Colonic mucosa (tissue), 4 donors: ENCODE measurements around the gene KDM7A. TPM values are rescaled to one million over a fixed set of nuclear protein-coding genes. Genes with fewer than 3 reads are reported as not detected.

Experiments
- DNase-seq: peaks from one replicate; pipeline ENCODE4 v3.0.0-alpha.2; 2020
- H3K27ac ChIP-seq: fragments of 200-600 bp; one replicate; pipeline ENCODE4 v1.8.0; 2021
- H3K27me3 ChIP-seq: fragments of 200-600 bp; one replicate; pipeline ENCODE4 v1.8.0; 2021
- H3K36me3 ChIP-seq: fragments of 200-600 bp; one replicate; pipeline ENCODE4 v1.8.0; 2021
- H3K4me1 ChIP-seq: fragments of 200-600 bp; one replicate; pipeline ENCODE4 v1.8.0; 2021; ENCODE audit warnings: mild to moderate bottlenecking
- H3K4me3 ChIP-seq: fragments of 200-600 bp; one replicate; pipeline ENCODE4 v1.8.0; 2021
- H3K9ac ChIP-seq, 2 donors: one replicate each; pipeline ENCODE4 v1.7.0; 2013; ENCODE audit warnings: control low read depth in 2 of 2, low read depth in 2 of 2, low read length in 2 of 2
- H3K9me3 ChIP-seq: fragments of 200-600 bp; one replicate; pipeline ENCODE4 v1.8.0; 2021
- CTCF ChIP-seq: fragments of 200-600 bp; IDR thresholded peaks from one replicate; pipeline ENCODE4 v1.8.0; 2022; ENCODE audit warnings: antibody characterized with exemption, mild to moderate bottlenecking
- intact Hi-C: fragments of 100-400 bp; cut with DNase I; formaldehyde crosslinking; loops from one replicate; pipeline ENCODE4 v1.14.1; 2022
- total RNA-seq, 2 donors: library from RNA; stranded (reverse); fragmentation: NEBNext Ultra II Directional in 1 of 2; extraction: Animal tissue kit (Norgen Biotek cat#: 25700) in 1 of 2; gene quantifications; one replicate each; pipeline ENCODE4 v1.2.1, GENCODE V29; 2021
- donor health status: healthy.
- donor health status: DM: no; HTN: no; CAD: no.
- donor health status: DM: no; HTN: no; CAD: no.

Gene KDM7A
- total RNA-seq, 2 donors from 2014 or later = 14.7 to 37.5 TPM

GRCh38 chr7:140197218-140197890 is 20.6 kb upstream of the KDM7A start:
- Histone ChIP-seq H3K27ac (no peak overlapping the region), H3K9ac (no peak overlapping the region)

GRCh38 chr7:140196361-140197217 is 19.8 kb upstream of the KDM7A start:
- H3K4me1 ChIP-seq = no peaks in the 10 kb centered on the region
- H3K4me3 ChIP-seq = no peak overlapping the region
- no peaks in the 10 kb centered on the region for H3K36me3 ChIP-seq
- no peaks in the 10 kb centered on the region for H3K27me3 ChIP-seq
- no peak for DNase-seq
- H3K27ac ChIP-seq = no peak overlapping the region
- no peak for TF ChIP-seq CTCF
- intact Hi-C loops = no loop called here
- H3K9ac ChIP-seq = no peak overlapping the region
- no peaks in the 10 kb centered on the region for H3K9me3 ChIP-seq

More at GRCh38 chr7:140197218-140197890, 20.6 kb upstream of the KDM7A start:
- Histone ChIP-seq H3K9me3 (no peaks in the 10 kb centered on the region), H3K36me3 (no peaks in the 10 kb centered on the region), H3K4me3 (no peak overlapping the region), H3K4me1 (no peaks in the 10 kb centered on the region), H3K27me3 (no peaks in the 10 kb centered on the region)
- no peak for DNase-seq
- intact Hi-C loops = no loop called here
- no peak for TF ChIP-seq CTCF

- no peaks in the 10 kb centered on the region for H3K4me1 ChIP-seq
- H3K9ac ChIP-seq = no peak overlapping the region
- no peak overlapping the region for H3K4me3 ChIP-seq
- intact Hi-C loops = no loop called here
- no peak for DNase-seq
- H3K27me3 ChIP-seq = no peaks in the 10 kb centered on the region
- H3K36me3 ChIP-seq = no peaks in the 10 kb centered on the region
- no peak for TF ChIP-seq CTCF
- H3K9me3 ChIP-seq = no peaks in the 10 kb centered on the region
- no peak overlapping the region for H3K27ac ChIP-seq
Measured at GRCh38 chr7:140195859-140196258, 19.1 kb upstream of the KDM7A start.

- DNase-seq = no peak
- Histone ChIP-seq H3K36me3 (no peaks in the 10 kb centered on the region), H3K4me3 (no peak overlapping the region), H3K9ac (no peak overlapping the region), H3K27me3 (no peaks in the 10 kb centered on the region), H3K27ac (no peak overlapping the region), H3K9me3 (no peaks in the 10 kb centered on the region), H3K4me1 (no peaks in the 10 kb centered on the region)
- intact Hi-C loops = no loop called here
- no peak for TF ChIP-seq CTCF
Measured at GRCh38 chr7:140192620-140193019, 15.8 kb upstream of the KDM7A start.

- Histone ChIP-seq H3K4me1 (no peaks in the 10 kb centered on the region), H3K27ac (no peak overlapping the region), H3K27me3 (no peaks in the 10 kb centered on the region), H3K9ac (no peak overlapping the region), H3K36me3 (no peaks in the 10 kb centered on the region), H3K4me3 (no peak overlapping the region), H3K9me3 (no peaks in the 10 kb centered on the region)
- no peak for TF ChIP-seq CTCF
- DNase-seq = no peak
- intact Hi-C loops = no loop called here
Measured at GRCh38 chr7:140192176-140192575, 15.4 kb upstream of the KDM7A start.
